Fibroblast of skin of back (primary cell): Measurements from ENCODE around the gene ELMO1.

Source experiments
- DNase-seq: peaks from one replicate; pipeline ENCODE4 v3.0.0-alpha.2; 2013

The ELMO1 gene

GRCh38 chr7:36937754-36938563, 510.7 kb downstream of the ELMO1 start:
- DNase-seq, result no peak

- DNase-seq, result no peak
Measured at GRCh38 chr7:36931892-36932291, 516.8 kb downstream of the ELMO1 start.

GRCh38 chr7:36929791-36930190, 518.9 kb downstream of the ELMO1 start:
- DNase-seq, result no peak

- no peak for DNase-seq
Measured at GRCh38 chr7:36928718-36929117, 519.9 kb downstream of the ELMO1 start.

GRCh38 chr7:36928311-36928710, 520.4 kb downstream of the ELMO1 start:
- no peak for DNase-seq

- no peak for DNase-seq
Measured at GRCh38 chr7:36925691-36926090, 523.0 kb downstream of the ELMO1 start.

GRCh38 chr7:36925207-36925606, 523.5 kb downstream of the ELMO1 start:
- DNase-seq, result no peak

GRCh38 chr7:36923943-36924436, 524.7 kb downstream of the ELMO1 start:
- no peak for DNase-seq

- DNase-seq, result no peak
Measured at GRCh38 chr7:36923185-36923584, 525.5 kb downstream of the ELMO1 start.

- DNase-seq, result no peak
Measured at GRCh38 chr7:36920433-36920832, 528.2 kb downstream of the ELMO1 start.

GRCh38 chr7:36919738-36920137, 528.9 kb downstream of the ELMO1 start:
- no peak for DNase-seq

GRCh38 chr7:36918591-36918990, 530.1 kb downstream of the ELMO1 start:
- no peak for DNase-seq

- DNase-seq, result no peak
Measured at GRCh38 chr7:36916619-36917018, 532.0 kb downstream of the ELMO1 start.

- DNase-seq, result no peak
Measured at GRCh38 chr7:36916116-36916515, 532.5 kb downstream of the ELMO1 start.

GRCh38 chr7:36911788-36912187, 536.9 kb downstream of the ELMO1 start:
- DNase-seq, result no peak

GRCh38 chr7:36910859-36911258, 537.8 kb downstream of the ELMO1 start:
- DNase-seq, result no peak

GRCh38 chr7:36910401-36910800, 538.3 kb downstream of the ELMO1 start:
- no peak for DNase-seq

GRCh38 chr7:36906956-36907635, 541.6 kb downstream of the ELMO1 start:
- DNase-seq, result no peak

- no peak for DNase-seq
Measured at GRCh38 chr7:36906448-36906847, 542.2 kb downstream of the ELMO1 start.

GRCh38 chr7:36905841-36906240, 542.8 kb downstream of the ELMO1 start:
- no peak for DNase-seq

- no peak for DNase-seq
Measured at GRCh38 chr7:36904802-36905201, 543.9 kb downstream of the ELMO1 start.

GRCh38 chr7:36904101-36904500, 544.6 kb downstream of the ELMO1 start:
- DNase-seq, result no peak

- DNase-seq, result no peak
Measured at GRCh38 chr7:36900988-36901710, 547.5 kb downstream of the ELMO1 start.
